Endothelial cell of umbilical vein (primary cell): ENCODE measurements around the gene LRRC8B. TPM values are rescaled to one million over a fixed set of nuclear protein-coding genes. Genes with fewer than 3 reads are reported as not detected.

ENCODE experiments used
- BruUV-seq: library from RNA; stranded (reverse); fragments of 400-500 nt; replicated peaks from 2 replicates; lab custom pipeline; 2021; lab: Mats Ljungman, UMichigan
- CTCF ChIA-PET: fragments of 300-600, 350-600 bp; sonication (Branson Sonifier 250); formaldehyde crosslinking; loops from one replicate; lab custom pipeline; 2021; ENCODE audit warnings: antibody characterized with exemption, inconsistent platforms; lab: Charles Lee
- POLR2A ChIA-PET: fragments of 300-600, 350-600 bp; sonication (Branson Sonifier 250); formaldehyde crosslinking; loops from one replicate; lab custom pipeline; 2021; ENCODE audit warnings: antibody characterized with exemption, inconsistent platforms; lab: Charles Lee
- DNase-seq: peaks from one replicate; pipeline ENCODE4 v3.0.0-alpha.2; 2011; ENCODE audit warnings: low read depth, low spot score
- FAIRE-seq: peaks from 2 replicates; lab custom pipeline; 2011; peaks lifted over from hg19 to GRCh38; lab: Jason Lieb, UNC
- H2AFZ ChIP-seq: 2 replicates; pipeline ENCODE4 v1.6.0; 2012; ENCODE audit warnings: low read depth, low read length, control low read depth, inconsistent platforms
- H3K27ac ChIP-seq: 2 replicates; pipeline ENCODE4 v1.5.1; 2011; ENCODE audit warnings: low read depth, mild to moderate bottlenecking, control low read depth, low read length, moderate library complexity; ENCODE audit not compliant: insufficient read depth
- H3K27me3 ChIP-seq, 2 experiments: 2 replicates each; pipeline versions ENCODE4 v1.6.0 to v1.6.1; 2011; ENCODE audit warnings: low read length in 2 of 2, mixed read lengths in 1 of 2; ENCODE audit not compliant: control insufficient read depth in 2 of 2, insufficient read depth in 2 of 2
- H3K36me3 ChIP-seq, 2 experiments: 2 replicates in 1 of 2; 3 replicates in 1 of 2; pipeline ENCODE4 v1.5.1; 2011; ENCODE audit warnings: low read length in 2 of 2, mild to moderate bottlenecking in 1 of 2, moderate library complexity in 1 of 2; ENCODE audit not compliant: control insufficient read depth in 2 of 2, insufficient read depth in 2 of 2; ENCODE audit errors: extremely low read depth in 1 of 2
- H3K4me1 ChIP-seq: 3 replicates; pipeline ENCODE4 v1.5.1; 2011; ENCODE audit warnings: mild to moderate bottlenecking, low read length; ENCODE audit not compliant: control insufficient read depth, insufficient read depth; ENCODE audit errors: extremely low read depth
- H3K4me2 ChIP-seq: 2 replicates; pipeline ENCODE4 v1.6.1; 2011; ENCODE audit warnings: low read length, control low read depth, mixed read lengths; ENCODE audit not compliant: insufficient read depth
- H3K4me3 ChIP-seq, 3 experiments: fragments of 200-600 bp in 1 of 3; sonication (generic), shearing (Covaris generic) in 1 of 3; replicated peaks in 1 of 3; 2 replicates each; pipeline ENCODE4 v1.5.1; 2011 to 2016; ENCODE audit warnings: control low read depth in 3 of 3, low read length in 3 of 3, mild to moderate bottlenecking in 2 of 3, inconsistent platforms in 1 of 3, low read depth in 1 of 3, moderate library complexity in 1 of 3; ENCODE audit not compliant: insufficient read depth in 1 of 3
- H3K79me2 ChIP-seq: 2 replicates; pipeline ENCODE4 v1.6.0; 2012; ENCODE audit warnings: low read length, inconsistent platforms; ENCODE audit not compliant: control insufficient read depth, insufficient read depth
- H3K9ac ChIP-seq: replicated peaks from 2 replicates; pipeline ENCODE3; 2011; ENCODE audit warnings: low read length, control low read depth; ENCODE audit not compliant: insufficient read depth; ENCODE audit errors: extremely low read depth
- H3K9me1 ChIP-seq: replicated peaks from 3 replicates; pipeline ENCODE4 v1.6.0; 2011; ENCODE audit warnings: mild to moderate bottlenecking, low read length; ENCODE audit not compliant: control insufficient read depth, insufficient read depth; ENCODE audit errors: extremely low read depth
- H3K9me3 ChIP-seq: replicated peaks from 2 replicates; pipeline ENCODE4 v1.5.1; 2012; ENCODE audit warnings: low read length, inconsistent platforms; ENCODE audit not compliant: control insufficient read depth, insufficient read depth
- H4K20me1 ChIP-seq: replicated peaks from 2 replicates; pipeline ENCODE3; 2011; ENCODE audit warnings: mild to moderate bottlenecking, low read length; ENCODE audit not compliant: control insufficient read depth, insufficient read depth; ENCODE audit errors: extremely low read depth
- CTCF ChIP-seq, 2 donors: IDR thresholded peaks; 1 replicate in 1 of 2; 2 replicates in 1 of 2; pipeline ENCODE4 v1.5.1; 2011; ENCODE audit warnings: low read length in 2 of 2, mild to moderate bottlenecking in 2 of 2, moderate library complexity in 2 of 2, control low read depth in 1 of 2, inconsistent platforms in 1 of 2, low read depth in 1 of 2; ENCODE audit not compliant: insufficient read depth in 1 of 2; ENCODE audit errors: extremely low read depth in 1 of 2
- FOS ChIP-seq: IDR thresholded peaks from 2 replicates; pipeline ENCODE4 v1.6.1; 2011; ENCODE audit warnings: mild to moderate bottlenecking, low read length, moderate library complexity, borderline replicate concordance; ENCODE audit not compliant: insufficient read depth
- GATA2 ChIP-seq: IDR thresholded peaks from 2 replicates; pipeline ENCODE4 v1.7.0; 2011; ENCODE audit warnings: low read depth, mild to moderate bottlenecking, moderate library complexity, mixed read lengths, low read length; ENCODE audit not compliant: insufficient read length, insufficient read depth
- JUN ChIP-seq: IDR thresholded peaks from 2 replicates; pipeline ENCODE4 v1.6.1; 2011; ENCODE audit warnings: borderline replicate concordance, low read depth; ENCODE audit not compliant: insufficient read length, insufficient read depth
- MAX ChIP-seq: IDR thresholded peaks from 2 replicates; pipeline ENCODE4 v1.6.1; 2011; ENCODE audit not compliant: insufficient read depth, insufficient read length
- MYC ChIP-seq: IDR thresholded peaks from one replicate; pipeline ENCODE4 v1.6.1; 2011; ENCODE audit warnings: mild to moderate bottlenecking, low read depth, low read length
- POLR2AphosphoS5 ChIP-seq: IDR thresholded peaks from 2 replicates; pipeline ENCODE4 v1.6.1; 2012; ENCODE audit warnings: low read depth, mild to moderate bottlenecking, control low read depth, low read length, moderate library complexity; ENCODE audit not compliant: insufficient read depth
- dilution Hi-C: fragments of 300-500 bp; cut with MboI; formaldehyde crosslinking; loops from one replicate; pipeline ENCODE4 v1.15.0; 2019; ENCODE audit warnings: low sequenced_read_pairs; ENCODE audit not compliant: extremely low pct_ligation_motif_present
- intact Hi-C: fragments of 100-400 bp; cut with micrococcal nuclease; formaldehyde crosslinking; loops from one replicate; pipeline ENCODE4 v1.10.0; 2022
- polyA plus RNA-seq, 4 experiments: library from polyadenylated mRNA; depleted of rRNA in 3 of 4; stranded (reverse) in 3 of 4; unstranded in 1 of 4; fragments of >200 nt; gene quantifications; 2 replicates each; pipeline versions ENCODE4 v1.2.1 to v1.2.3, GENCODE V29; 2011 to 2012; ENCODE audit warnings: missing spikeins in 1 of 4
- total RNA-seq: library from RNA; stranded (reverse); gene quantifications from 2 replicates; pipeline ENCODE4 v1.2.3, GENCODE V29; 2021

LRRC8B gene
- total and polyA plus RNA-seq, 2 donors (not counting 3 experiments of a cell fraction or from before 2014, with no cell fraction given), result 15.2 to 15.8 TPM

- FAIRE-seq (no peak), DNase-seq (no peak)
- BruUV-seq, result no TSS peak
- no peak overlapping the region for H3K4me2 ChIP-seq
- TF ChIP-seq MYC (no peak), POLR2AphosphoS5 (no peak), JUN (no peak), GATA2 (no peak), CTCF (IDR thresholded peaks at IDR 0.05; ENCODE audit: extremely low read depth in 1 of 2, insufficient read depth in 1 of 2, low read depth in 1 of 2, low read length in 2 of 2) (no peak), FOS (no peak), MAX (no peak)
- dilution Hi-C loops (no loop called here), intact Hi-C loops (no loop called here)
- H3K9me1 ChIP-seq, result no peaks in the 10 kb centered on the region
- CTCF ChIA-PET, result no interaction called here
- no peak overlapping the region for H3K4me3 ChIP-seq
- H3K9ac ChIP-seq, result no peak overlapping the region
- no peak overlapping the region for H3K27ac ChIP-seq
- H3K9me3 ChIP-seq, result no peaks in the 10 kb centered on the region
- H3K36me3 ChIP-seq, result no peaks in the 10 kb centered on the region
- H2AFZ ChIP-seq, result no peak overlapping the region
- no peaks in the 10 kb centered on the region for H4K20me1 ChIP-seq
- peaks cover 0 to 7% of the 10 kb centered on the region in 2 experiments for H3K27me3 ChIP-seq
- no peaks in the 10 kb centered on the region for H3K4me1 ChIP-seq
- POLR2A ChIA-PET, result no interaction called here
- H3K79me2 ChIP-seq, result no peaks in the 10 kb centered on the region
These were observed 11.5 kb upstream of the LRRC8B start for GRCh38 chr1:89512996-89513720.
